ENCODE results near the gene NOG.

DNA sequence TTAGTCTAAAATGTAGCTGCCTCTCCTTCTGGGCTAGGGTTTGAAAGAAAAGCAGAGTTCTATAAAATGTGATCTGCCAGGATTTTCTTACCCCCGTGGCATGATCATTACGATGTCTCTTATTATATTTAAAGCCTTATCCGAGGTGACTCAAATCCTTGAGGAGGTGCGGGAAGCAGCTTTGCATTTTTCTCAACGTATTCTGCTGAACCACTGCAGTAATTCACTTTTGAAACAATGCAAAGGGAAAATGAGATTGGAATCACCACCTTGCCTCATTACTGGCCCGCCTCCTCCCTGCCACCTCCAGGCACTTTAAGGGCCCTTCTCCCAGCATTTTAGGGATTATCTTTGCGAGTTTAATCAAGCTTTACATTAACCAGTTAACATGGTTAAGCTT lies 9.7 kb upstream of the NOG start:
- TF ChIP-seq, protein P1, sequence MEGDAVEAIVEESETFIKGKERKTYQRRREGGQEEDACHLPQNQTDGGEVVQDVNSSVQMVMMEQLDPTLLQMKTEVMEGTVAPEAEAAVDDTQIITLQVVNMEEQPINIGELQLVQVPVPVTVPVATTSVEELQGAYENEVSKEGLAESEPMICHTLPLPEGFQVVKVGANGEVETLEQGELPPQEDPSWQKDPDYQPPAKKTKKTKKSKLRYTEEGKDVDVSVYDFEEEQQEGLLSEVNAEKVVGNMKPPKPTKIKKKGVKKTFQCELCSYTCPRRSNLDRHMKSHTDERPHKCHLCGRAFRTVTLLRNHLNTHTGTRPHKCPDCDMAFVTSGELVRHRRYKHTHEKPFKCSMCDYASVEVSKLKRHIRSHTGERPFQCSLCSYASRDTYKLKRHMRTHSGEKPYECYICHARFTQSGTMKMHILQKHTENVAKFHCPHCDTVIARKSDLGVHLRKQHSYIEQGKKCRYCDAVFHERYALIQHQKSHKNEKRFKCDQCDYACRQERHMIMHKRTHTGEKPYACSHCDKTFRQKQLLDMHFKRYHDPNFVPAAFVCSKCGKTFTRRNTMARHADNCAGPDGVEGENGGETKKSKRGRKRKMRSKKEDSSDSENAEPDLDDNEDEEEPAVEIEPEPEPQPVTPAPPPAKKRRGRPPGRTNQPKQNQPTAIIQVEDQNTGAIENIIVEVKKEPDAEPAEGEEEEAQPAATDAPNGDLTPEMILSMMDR (IDR thresholded peaks at IDR 0.05): no peak
- no peak for TF ChIP-seq POLR2A (IDR thresholded peaks at IDR 0.05)
